Ovary (tissue), 9 donors: ENCODE data around the gene ATP6AP1. TPM values are rescaled to one million over a fixed set of nuclear protein-coding genes. Genes with fewer than 3 reads are reported as not detected.

Source experiments
- DNase-seq, 5 donors: peaks; one replicate each; pipeline ENCODE4 v3.0.0-alpha.2; 2019 to 2020
- H3K27ac ChIP-seq, 2 donors: fragments of 200-600 bp; one replicate each; pipeline versions ENCODE4 v1.5.1 to v1.8.0; 2019 to 2022
- H3K27me3 ChIP-seq: fragments of 200-600 bp; one replicate; pipeline ENCODE4 v1.8.0; 2022
- H3K36me3 ChIP-seq: fragments of 200-600 bp; sonication (generic); one replicate; pipeline ENCODE4 v1.5.1; 2019
- H3K4me1 ChIP-seq: one replicate; pipeline ENCODE4 v1.8.1; 2013; ENCODE audit warnings: mild to moderate bottlenecking, moderate library complexity; ENCODE audit not compliant: insufficient read depth
- H3K4me3 ChIP-seq: fragments of 200-600 bp; sonication (generic); one replicate; pipeline ENCODE4 v1.5.1; 2017
- H3K9me3 ChIP-seq, 2 donors: fragments of 200-600 bp in 1 of 2; sonication (generic) in 1 of 2; one replicate each; pipeline versions ENCODE4 v1.5.1 to v1.8.1; 2013 to 2019; ENCODE audit warnings: mild to moderate bottlenecking in 1 of 2, moderate library complexity in 1 of 2
- EP300 ChIP-seq: sonication (generic); formaldehyde crosslinking; IDR thresholded peaks from one replicate; pipeline ENCODE4 v1.6.1; 2017; ENCODE audit warnings: antibody characterized with exemption
- POLR2A ChIP-seq: fragments of 450-650 bp; IDR thresholded peaks from one replicate; pipeline ENCODE4 v1.6.1; 2017; ENCODE audit warnings: antibody characterized with exemption, mild to moderate bottlenecking, moderate library complexity
- WGBS, 3 donors: extraction: QIAGEN DNeasy Blood & Tissue Kit in 1 of 3; methylation state at CpG; one replicate each; pipeline versions ENCODE4 v1.1.5 to v1.1.7; 2013 to 2017; 5-methylcytosine and 5-hydroxymethylcytosine counted together
- intact Hi-C, 4 donors: fragments of 100-400 bp; cut with DNase I; formaldehyde crosslinking; loops; one replicate each; pipeline versions ENCODE4 v1.11.0 to v1.15.1; 2022 to 2023
- polyA plus RNA-seq, 2 donors: library from polyadenylated mRNA; stranded (reverse); fragments of 200-250 nt in 1 of 2; fragments of 350-450 nt in 1 of 2; fragmentation: Illumina TruSeq in 1 of 2; extraction: RNeasy Lipid Tissue Mini Kit (QIAGEN cat#74804) in 1 of 2; gene quantifications; one replicate each; pipeline ENCODE4 v1.2.3, GENCODE V29; 2013 to 2014
- total RNA-seq, 7 donors: library from RNA; depleted of rRNA in 2 of 7; stranded (reverse); fragments of >200 nt in 2 of 7; fragmentation: NEBNext Ultra II Directional in 3 of 7; extraction: Animal tissue kit (Norgen Biotek cat#: 25700) in 3 of 7; gene quantifications; one replicate each; pipeline versions ENCODE4 v1.1.0 to v1.2.4, GENCODE V29; 2016 to 2023
- TF ChIP-seq, protein P1 (sequence below), 3 donors: fragments of 450-650 bp in 2 of 3; fragments of 200-600 bp in 1 of 3; IDR thresholded peaks; one replicate each; pipeline versions ENCODE4 v1.5.1 to v1.8.0; 2016 to 2022; ENCODE audit warnings: antibody characterized with exemption in 3 of 3, mild to moderate bottlenecking in 1 of 3
- donor health status: DM: no; HTN: no; CAD: no; lungs with moderate emphysema.
- donor health status: DM: no; HTN: no; CAD: no.
- donor health status: Bipolar disorder and iron deficiency.
- donor health status: DM: yes; HTN: yes; CAD: no.
- donor health status: DM: no; HTN: no; CAD: no.
- donor health status: DM: yes; HTN: yes; CAD: no.

ATP6AP1 gene
- total and polyA plus RNA-seq, 9 donors: 29.6 to 77.8 (median 58.6) TPM

DNA sequence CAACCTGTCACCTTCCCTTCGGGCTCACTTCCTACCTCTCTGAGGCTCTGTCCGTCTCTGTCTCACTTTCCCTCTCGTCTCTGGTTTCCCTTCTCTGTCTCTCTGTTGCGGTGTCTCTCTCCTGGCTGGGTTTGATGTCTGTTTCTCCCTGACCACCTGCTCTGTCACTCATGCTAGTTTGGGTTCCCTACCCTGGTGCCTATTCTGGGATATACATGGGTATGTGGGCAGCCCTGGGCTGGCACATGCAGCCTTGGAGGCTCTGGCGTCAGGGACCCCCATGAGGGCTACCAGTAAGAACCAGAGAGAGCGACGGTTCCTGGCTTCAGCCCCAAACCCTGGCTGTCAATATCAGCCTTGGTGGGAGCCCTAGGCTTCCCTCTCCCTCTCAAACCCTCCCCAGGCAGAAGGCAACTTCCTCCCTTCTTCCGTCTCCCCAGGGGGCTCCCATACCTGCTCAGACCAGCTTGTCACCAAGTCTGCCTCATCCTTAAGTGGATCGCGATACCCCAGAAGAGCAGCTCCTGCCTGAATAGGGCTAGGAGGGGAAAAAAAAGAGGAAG lies 19.7 kb upstream of the ATP6AP1 start:
- DNase-seq: no peak
- H3K9me3 ChIP-seq: no peaks in the 10 kb centered on the region
- no peak overlapping the region for H3K27ac ChIP-seq
- no peaks in the 10 kb centered on the region for H3K27me3 ChIP-seq
- no peaks in the 10 kb centered on the region for H3K36me3 ChIP-seq
- WGBS, 3 donors: 71 to 74% (median 72%) methylated on average over 10 of the region's 10 CpGs
- no peaks in the 10 kb centered on the region for H3K4me1 ChIP-seq
- TF ChIP-seq EP300: no peak
- no peak for TF ChIP-seq POLR2A
- TF ChIP-seq, protein P1, sequence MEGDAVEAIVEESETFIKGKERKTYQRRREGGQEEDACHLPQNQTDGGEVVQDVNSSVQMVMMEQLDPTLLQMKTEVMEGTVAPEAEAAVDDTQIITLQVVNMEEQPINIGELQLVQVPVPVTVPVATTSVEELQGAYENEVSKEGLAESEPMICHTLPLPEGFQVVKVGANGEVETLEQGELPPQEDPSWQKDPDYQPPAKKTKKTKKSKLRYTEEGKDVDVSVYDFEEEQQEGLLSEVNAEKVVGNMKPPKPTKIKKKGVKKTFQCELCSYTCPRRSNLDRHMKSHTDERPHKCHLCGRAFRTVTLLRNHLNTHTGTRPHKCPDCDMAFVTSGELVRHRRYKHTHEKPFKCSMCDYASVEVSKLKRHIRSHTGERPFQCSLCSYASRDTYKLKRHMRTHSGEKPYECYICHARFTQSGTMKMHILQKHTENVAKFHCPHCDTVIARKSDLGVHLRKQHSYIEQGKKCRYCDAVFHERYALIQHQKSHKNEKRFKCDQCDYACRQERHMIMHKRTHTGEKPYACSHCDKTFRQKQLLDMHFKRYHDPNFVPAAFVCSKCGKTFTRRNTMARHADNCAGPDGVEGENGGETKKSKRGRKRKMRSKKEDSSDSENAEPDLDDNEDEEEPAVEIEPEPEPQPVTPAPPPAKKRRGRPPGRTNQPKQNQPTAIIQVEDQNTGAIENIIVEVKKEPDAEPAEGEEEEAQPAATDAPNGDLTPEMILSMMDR (IDR thresholded peaks at IDR 0.05): no peak
- intact Hi-C loops: no loop called here
- no peak overlapping the region for H3K4me3 ChIP-seq

DNA sequence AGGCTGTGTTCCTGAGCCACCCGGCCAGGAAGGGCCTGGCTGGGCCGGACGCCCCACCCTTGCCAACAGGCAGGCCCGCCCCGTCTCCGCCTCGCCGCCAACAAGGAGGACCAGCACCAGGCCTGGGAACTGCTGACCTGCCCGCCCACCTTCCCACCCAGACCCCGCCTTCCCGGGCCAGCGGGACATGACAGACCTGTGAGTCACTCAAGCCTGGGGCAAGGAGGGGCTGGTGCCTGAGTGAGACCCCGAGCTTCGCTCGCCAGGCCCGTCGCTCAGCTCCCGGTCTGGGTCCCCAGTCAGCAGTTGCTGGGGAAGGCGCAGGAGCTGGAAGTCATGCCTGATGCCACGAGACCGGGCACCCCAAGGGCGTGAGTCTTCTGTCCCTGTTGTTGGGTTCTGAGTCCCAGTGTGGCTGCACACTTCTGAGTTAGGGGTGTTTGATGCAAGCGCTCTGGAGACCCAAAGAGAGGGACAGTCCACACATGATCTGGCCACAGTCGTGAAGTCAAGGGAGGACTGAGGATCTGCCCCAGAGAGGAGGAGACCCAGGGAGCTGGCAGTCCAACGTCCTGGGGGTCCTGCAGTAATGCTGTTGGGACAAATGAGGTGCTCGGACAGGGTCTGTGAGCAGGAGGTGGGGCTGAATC lies 19.1 kb upstream of the ATP6AP1 start, which contains the start of gene DNASE1L1:
TSS of gene DNASE1L1 (minus strand) at position 33 of the 650 bp plus-strand sequence. CDS start 3,686 bp downstream, outside the sequence.
- TF ChIP-seq, protein P1 (IDR thresholded peaks at IDR 0.05): no peak
- TF ChIP-seq POLR2A: no peak
- no peak for TF ChIP-seq EP300
- DNase-seq: peak in 2 of 5 donors; percentile 58 to 60
- Histone ChIP-seq H3K27me3 (no peaks in the 10 kb centered on the region), H3K27ac (no peak within 1 kb of the TSS), H3K4me1 (no peaks in the 10 kb centered on the region), H3K4me3 (no peak within 1 kb of the TSS), H3K9me3 (no peaks in the 10 kb centered on the region), H3K36me3 (no peaks in the 10 kb centered on the region)
- intact Hi-C loops: no loop called here
- 65 to 73% (median 67%) methylated on average over 18 to 26 of the region's 26 CpGs for WGBS, 3 donors

GRCh38 chrX:154411981-154412340 lies 16.5 kb upstream of the ATP6AP1 start:
- DNase-seq: peak; percentile 72 to 81 (median 74)
- no peaks in the 10 kb centered on the region for H3K36me3 ChIP-seq

GRCh38 chrX:154412468-154412867 lies 16.0 kb upstream of the ATP6AP1 start:
- H3K27ac ChIP-seq: peak overlapping the region in 1 of 2 donors; percentile 88
- intact Hi-C loops: no loop called here
- DNase-seq: no peak

More at GRCh38 chrX:154411981-154412340, 16.5 kb upstream of the ATP6AP1 start:
- H3K27me3 ChIP-seq: no peaks in the 10 kb centered on the region
- TF ChIP-seq POLR2A (peak; percentile 21), EP300 (no peak)
- intact Hi-C loops: no loop called here
- peak overlapping the region; percentile 69 for H3K4me3 ChIP-seq
- peak overlapping the region; percentile 64 to 88 for H3K27ac ChIP-seq
- no peaks in the 10 kb centered on the region for H3K4me1 ChIP-seq
- 33 to 40% (median 39%) methylated on average over 21 to 29 of the region's 29 CpGs for WGBS, 3 donors
- no peaks in the 10 kb centered on the region for H3K9me3 ChIP-seq

GRCh38 chrX:154413142-154413541 lies 15.3 kb upstream of the ATP6AP1 start:
- Histone ChIP-seq H3K9me3 (no peaks in the 10 kb centered on the region), H3K36me3 (no peaks in the 10 kb centered on the region), H3K27me3 (no peaks in the 10 kb centered on the region), H3K4me3 (no peak overlapping the region), H3K4me1 (no peaks in the 10 kb centered on the region), H3K27ac (no peak overlapping the region)
- intact Hi-C loops: no loop called here
- 62 to 87% (median 81%) methylated on average over 8 of the region's 8 CpGs for WGBS, 3 donors
- no peak for DNase-seq
- TF ChIP-seq POLR2A (no peak), EP300 (no peak)
- TF ChIP-seq, protein P1 (IDR thresholded peaks at IDR 0.05): no peak

More at GRCh38 chrX:154412468-154412867, 16.0 kb upstream of the ATP6AP1 start:
- Histone ChIP-seq H3K4me3 (peak overlapping the region; percentile 69), H3K27me3 (no peaks in the 10 kb centered on the region), H3K9me3 (no peaks in the 10 kb centered on the region), H3K4me1 (no peaks in the 10 kb centered on the region), H3K36me3 (no peaks in the 10 kb centered on the region)
- 64 to 67% (median 64%) methylated on average over 4 of the region's 4 CpGs for WGBS, 3 donors
- TF ChIP-seq POLR2A: no peak
